NCI-H82 treated with DMSO at 0.1 percent for 48 hours (cell line): ENCODE data around the gene SEBOX.
A peak's percentile ranks its signal among the peaks of the same experiment; 100 is the strongest.

Experiments
- DNase-seq: peaks from one replicate; lab custom pipeline; 2025; ENCODE audit not compliant: unreplicated experiment; lab: John Stamatoyannopoulos, UW

The SEBOX gene

GRCh38 chr17:28364665-28365363, at the start of gene SEBOX:
Gene SEBOX, minus strand, starts transcription at chr17:28365199. Its CDS starts 48 bp downstream, at chr17:28365151.
- no peak for DNase-seq

DNA sequence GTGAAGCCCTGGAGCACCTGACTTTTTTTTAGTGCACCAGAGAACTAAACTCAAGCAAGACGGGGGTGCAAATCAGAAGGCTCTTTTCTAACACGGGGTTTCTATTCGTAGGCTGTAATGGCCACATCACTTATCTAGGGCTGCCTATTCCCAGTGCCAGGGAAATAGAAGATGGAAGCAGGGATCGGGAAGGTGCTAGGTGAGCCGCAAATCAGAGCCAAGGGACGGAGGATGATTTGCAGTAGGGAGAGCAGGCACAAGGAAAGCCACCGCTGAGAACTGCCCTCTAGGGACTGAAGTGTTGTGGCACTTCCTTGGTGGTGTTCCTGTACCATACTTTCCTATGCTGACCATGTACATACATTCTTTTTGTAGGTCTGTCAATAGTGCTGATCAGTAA, 48.8 kb upstream of the SEBOX start:
- no peak for DNase-seq

DNA sequence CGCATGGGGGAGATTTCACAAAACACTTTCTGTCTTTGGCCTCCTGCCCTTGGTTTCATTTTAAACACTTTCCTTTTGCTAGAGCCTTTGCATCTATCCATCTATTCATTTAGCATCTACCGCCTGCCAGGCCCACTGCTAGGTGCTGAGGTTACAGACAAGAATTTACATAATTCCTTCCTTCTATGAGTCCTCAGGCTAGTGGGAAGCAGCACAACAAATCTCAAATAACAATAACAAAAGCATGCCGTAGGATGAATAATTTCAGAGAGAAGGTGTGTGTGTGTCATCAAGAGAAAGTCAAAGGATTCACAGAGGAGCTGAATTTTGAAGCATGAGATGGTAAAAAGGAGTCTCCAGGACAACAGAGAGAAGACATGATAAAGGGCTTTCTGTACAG, 47.1 kb upstream of the SEBOX start:
- DNase-seq, result no peak

GRCh38 chr17:28407974-28408306, 42.9 kb upstream of the SEBOX start:
- no peak for DNase-seq

DNA sequence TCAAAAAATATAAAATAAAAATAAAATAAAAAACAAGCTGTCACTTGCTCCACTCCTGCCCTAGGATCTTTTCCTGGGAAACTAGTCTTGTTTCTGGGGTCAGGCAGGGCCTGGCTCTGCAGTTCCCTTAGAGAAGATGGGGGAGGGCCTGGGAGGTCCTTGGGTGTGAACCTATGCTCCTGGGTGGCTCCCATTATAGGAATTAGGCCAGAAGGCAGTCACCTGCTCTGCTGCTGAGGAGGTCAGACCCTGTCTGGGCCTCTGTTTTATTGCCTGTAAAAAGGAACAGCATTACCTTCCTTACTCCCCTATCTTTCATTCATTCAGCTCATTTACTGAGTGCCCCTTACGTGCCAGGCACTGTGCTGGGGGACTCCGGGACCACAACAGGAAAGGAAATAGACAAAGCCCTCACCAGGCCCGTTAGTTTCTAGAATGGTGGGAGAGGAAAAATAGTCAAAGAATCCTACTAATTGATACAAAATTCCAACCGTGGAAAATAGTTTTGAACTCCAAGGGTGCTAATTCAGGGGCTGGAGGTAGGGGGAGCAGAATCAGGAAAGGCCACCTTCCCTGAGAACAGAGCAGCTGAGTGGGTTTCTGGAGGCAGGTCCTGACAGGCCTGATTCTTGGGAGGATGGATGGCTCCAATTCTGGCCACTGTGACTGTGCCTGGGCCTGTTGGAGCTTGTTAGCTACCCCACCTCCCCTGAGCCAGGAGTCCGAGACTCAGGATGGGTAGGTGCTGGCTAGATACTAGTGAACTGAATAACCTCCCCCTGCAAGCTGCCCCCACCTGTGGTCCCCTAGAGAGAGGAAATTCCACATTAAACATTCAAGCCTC, 42.4 kb upstream of the SEBOX start:
- DNase-seq, result no peak

- no peak for DNase-seq
Observed at GRCh38 chr17:28406473-28406814, 41.4 kb upstream of the SEBOX start.

GRCh38 chr17:28405632-28406472, 40.9 kb upstream of the SEBOX start, which contains the start of gene SLC46A1:
Gene SLC46A1, minus strand, starts transcription at chr17:28406212. Its CDS starts 98 bp downstream, at chr17:28406114.
- DNase-seq, result peak; percentile 53

- no peak for DNase-seq
Observed at GRCh38 chr17:28404812-28405570, 40.0 kb upstream of the SEBOX start.

DNA sequence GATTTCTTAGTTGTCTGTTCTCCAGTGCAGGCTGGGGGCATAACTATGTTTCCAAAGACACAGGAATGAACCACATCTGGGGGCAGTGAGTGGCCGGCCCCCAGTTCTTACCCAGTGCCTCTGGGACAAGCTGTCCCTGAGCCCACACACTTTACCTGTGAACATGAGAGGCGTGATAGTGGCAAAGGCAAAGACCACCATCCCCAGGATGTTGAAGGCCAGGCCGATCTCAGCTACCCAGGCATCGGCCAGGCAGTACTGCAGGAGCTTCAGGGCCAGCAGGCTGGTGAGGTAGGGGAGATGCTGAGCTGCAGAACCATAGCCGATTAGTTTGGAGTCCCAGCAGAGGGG, 39.4 kb upstream of the SEBOX start:
- no peak for DNase-seq

DNA sequence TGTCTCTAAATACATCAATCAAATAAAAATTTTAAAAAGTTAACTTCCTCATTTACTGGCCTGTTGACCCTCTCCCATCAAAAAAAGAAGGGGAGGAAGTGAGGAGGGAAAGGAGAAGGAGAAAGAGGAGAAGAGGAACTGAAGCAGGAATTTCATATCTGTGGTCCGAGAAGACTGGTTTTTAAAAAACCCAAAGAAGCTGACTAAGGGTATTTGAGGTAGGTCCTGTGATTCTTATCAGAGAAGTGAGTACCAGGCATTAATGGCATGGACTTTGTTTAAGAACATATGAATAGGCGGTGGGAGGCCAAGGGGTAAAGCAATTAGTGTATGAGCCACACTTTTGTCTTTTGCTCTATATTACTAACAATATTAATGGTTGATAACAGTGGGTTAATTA, 39.0 kb upstream of the SEBOX start:
- no peak for DNase-seq

- DNase-seq, result no peak
Observed at GRCh38 chr17:28402844-28403243, 37.8 kb upstream of the SEBOX start.

DNA sequence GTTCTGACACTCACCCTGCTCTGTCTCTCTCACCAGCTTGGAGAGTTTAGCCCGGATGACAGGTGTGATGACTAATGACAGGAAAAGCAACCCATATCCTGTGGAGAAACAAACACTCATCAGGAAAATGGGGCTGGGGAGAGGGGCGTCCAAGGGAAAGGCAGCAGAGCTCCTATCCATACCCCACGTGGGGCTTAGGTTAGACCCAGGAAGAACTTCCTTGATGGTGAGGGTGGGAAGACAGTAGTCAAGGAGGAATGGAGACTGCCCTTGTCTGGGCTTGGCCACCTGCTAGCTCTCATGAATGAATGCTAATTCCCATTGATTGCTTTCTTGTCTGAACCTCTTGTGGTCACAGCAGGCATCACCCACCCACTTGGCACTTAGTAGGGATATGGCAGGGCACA, 37.2 kb upstream of the SEBOX start:
- no peak for DNase-seq

- no peak for DNase-seq
Observed at GRCh38 chr17:28399808-28400207, 34.8 kb upstream of the SEBOX start.

GRCh38 chr17:28398280-28398981, 33.4 kb upstream of the SEBOX start:
- no peak for DNase-seq

DNA sequence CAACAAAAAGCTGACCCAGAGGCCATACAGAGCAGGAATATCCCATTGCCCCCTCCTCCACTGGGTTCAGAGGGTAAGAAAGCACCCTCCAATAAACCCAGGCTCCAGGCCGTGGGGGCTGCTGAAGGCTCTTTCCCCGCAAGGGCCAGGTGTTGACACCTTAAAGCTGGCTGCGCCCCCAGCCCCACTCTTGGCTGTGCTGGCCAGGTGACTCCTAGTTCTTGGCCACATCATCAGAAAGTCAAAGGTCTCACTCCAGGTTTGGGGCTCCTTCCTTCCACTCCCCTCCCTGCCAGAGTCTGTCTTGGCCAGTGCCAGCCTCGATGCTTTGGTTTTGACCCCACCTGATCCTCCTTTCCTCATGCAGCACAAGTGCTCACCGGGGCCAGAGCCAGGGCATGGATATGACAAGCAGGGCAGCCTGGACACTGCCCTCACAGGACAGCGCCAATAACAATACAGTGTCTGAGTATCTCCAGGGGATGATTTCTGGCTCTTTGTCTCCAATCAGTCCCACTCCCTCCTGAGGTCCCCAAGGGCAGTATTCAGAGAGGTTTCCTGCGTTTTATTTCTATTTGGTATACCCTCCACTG, 32.8 kb upstream of the SEBOX start:
- no peak for DNase-seq

DNA sequence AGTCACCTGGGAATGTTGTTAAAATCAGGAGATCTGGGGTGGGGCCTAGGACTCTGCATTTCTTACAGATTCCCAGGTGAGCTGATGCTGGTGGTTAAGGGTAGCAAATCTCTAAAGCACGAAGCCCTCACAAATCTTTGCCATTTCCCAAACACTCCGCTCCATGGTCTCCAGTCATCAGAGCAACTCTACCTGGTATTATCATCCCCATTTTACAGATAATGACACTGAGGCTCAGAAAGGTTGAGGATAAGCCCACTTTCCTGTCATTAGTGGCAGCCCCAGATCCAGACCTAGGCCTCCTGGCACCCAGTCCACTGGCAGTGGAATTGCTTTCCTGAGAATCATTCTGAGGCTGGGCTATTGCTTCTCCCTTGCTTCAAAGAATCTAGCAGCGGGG, 32.3 kb upstream of the SEBOX start:
- DNase-seq, result no peak

GRCh38 chr17:28396635-28397239, 31.7 kb upstream of the SEBOX start:
- DNase-seq, result no peak

- DNase-seq, result no peak
Observed at GRCh38 chr17:28395968-28396367, 31.0 kb upstream of the SEBOX start.

- DNase-seq, result no peak
Observed at GRCh38 chr17:28395426-28395825, 30.4 kb upstream of the SEBOX start.
